Omental fat pad (tissue), 4 donors: ENCODE results near the gene BRAT1. TPM values are rescaled to one million over a fixed set of nuclear protein-coding genes. Genes with fewer than 3 reads are reported as not detected.

ENCODE experiments used
- ATAC-seq: fragments of 150-250 bp; one replicate; pipeline ENCODE4 v1.9.1; 2016; ENCODE audit warnings: mild to moderate bottlenecking, moderate library complexity; ENCODE audit not compliant: low FRiP score
- DNase-seq: peaks from one replicate; pipeline ENCODE4 v3.0.0-alpha.2; 2019; ENCODE audit warnings: low spot score
- CTCF ChIP-seq, 3 donors: fragments of 450-650 bp; IDR thresholded peaks; one replicate each; pipeline ENCODE4 v1.5.1; 2016 to 2017; ENCODE audit warnings: antibody characterized with exemption in 3 of 3, mild to moderate bottlenecking in 3 of 3, moderate library complexity in 2 of 3
- total RNA-seq, 4 donors: library from RNA; depleted of rRNA; stranded (reverse); fragments of >200 nt; gene quantifications; one replicate each; pipeline ENCODE4 v1.1.0, GENCODE V29; 2016

Gene BRAT1
- total RNA-seq, 4 donors from 2014 or later, result 22.7 to 33.1 (median 26.3) TPM

DNA sequence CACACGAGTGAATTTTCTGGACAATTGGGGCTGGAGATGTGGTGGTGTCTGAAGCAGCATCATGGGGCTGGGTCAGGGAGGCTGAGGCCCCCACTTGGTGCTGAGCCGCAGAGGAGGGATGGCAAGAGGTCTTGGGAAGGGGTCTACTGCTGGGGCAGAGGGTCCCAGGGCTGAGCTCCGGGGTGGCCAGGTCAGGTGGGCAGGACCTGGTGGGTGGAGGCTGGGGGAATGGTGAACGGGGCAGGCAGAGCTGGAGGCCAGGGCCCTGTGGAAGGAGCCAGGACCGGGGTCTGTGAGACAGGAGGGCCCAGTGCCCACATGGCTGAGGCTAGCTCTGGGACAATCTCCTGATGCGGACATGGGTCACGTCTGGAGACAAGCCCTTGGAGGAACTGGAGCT lies 56.1 kb downstream of the BRAT1 start:
- TF ChIP-seq CTCF (IDR thresholded peaks at IDR 0.05), result no peak
- no peak for ATAC-seq
- no peak for DNase-seq

- TF ChIP-seq CTCF (IDR thresholded peaks at IDR 0.05), result no peak
- DNase-seq, result no peak
- ATAC-seq, result no peak
Measured at GRCh38 chr7:2498708-2499107, 56.6 kb downstream of the BRAT1 start.

- no peak for TF ChIP-seq CTCF (IDR thresholded peaks at IDR 0.05)
- ATAC-seq (no peak), DNase-seq (no peak)
Measured at GRCh38 chr7:2497500-2498336, 57.6 kb downstream of the BRAT1 start.

- TF ChIP-seq CTCF (IDR thresholded peaks at IDR 0.05), result no peak
- DNase-seq (no peak), ATAC-seq (no peak)
Measured at GRCh38 chr7:2497065-2497464, 58.3 kb downstream of the BRAT1 start.

DNA sequence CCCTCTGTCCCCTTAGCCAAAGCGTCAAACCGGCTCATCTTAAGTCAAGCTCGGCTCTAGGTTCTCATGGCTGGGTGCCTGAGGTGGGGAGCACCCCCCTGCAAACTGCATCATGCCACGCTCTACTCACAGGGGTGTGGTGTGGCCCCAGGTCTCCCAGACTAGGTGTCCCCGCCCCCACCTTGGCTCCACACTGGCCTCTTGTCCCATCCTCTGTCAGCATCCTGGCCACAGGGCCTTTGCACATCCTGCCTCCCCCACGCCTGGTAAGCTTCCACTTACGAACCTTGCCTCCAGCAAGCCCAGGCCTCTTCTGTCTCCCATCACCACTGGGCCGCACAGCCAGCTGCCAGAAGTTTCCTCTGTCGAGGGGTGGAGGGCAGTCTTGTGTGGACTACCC lies 58.9 kb downstream of the BRAT1 start:
- TF ChIP-seq CTCF (IDR thresholded peaks at IDR 0.05), result no peak
- ATAC-seq, result no peak

GRCh38 chr7:2495418-2496299 lies 59.7 kb downstream of the BRAT1 start:
- no peak for DNase-seq
- no peak for TF ChIP-seq CTCF (IDR thresholded peaks at IDR 0.05)
- ATAC-seq, result no peak

More for the DNA sequence above, 58.9 kb downstream of the BRAT1 start:
- no peak for DNase-seq
